ENCODE measurements around the gene BLOC1S3.

BLOC1S3 gene

GRCh38 chr19:45162608-45163143, 15.9 kb upstream of the BLOC1S3 start:
- no peaks in the 10 kb centered on the region for H3K9me3 ChIP-seq
- no peak for TF ChIP-seq CTCF (IDR thresholded peaks at IDR 0.05; ENCODE audit: low read depth, low read length)
- H3K27me3 ChIP-seq = no peaks in the 10 kb centered on the region
- no peaks in the 10 kb centered on the region for H3K36me3 ChIP-seq
- H3K4me3 ChIP-seq (ENCODE audit: low read depth, low read length) = no peak overlapping the region
- DNase-seq = no peak
- H3K4me1 ChIP-seq = no peaks in the 10 kb centered on the region

DNA sequence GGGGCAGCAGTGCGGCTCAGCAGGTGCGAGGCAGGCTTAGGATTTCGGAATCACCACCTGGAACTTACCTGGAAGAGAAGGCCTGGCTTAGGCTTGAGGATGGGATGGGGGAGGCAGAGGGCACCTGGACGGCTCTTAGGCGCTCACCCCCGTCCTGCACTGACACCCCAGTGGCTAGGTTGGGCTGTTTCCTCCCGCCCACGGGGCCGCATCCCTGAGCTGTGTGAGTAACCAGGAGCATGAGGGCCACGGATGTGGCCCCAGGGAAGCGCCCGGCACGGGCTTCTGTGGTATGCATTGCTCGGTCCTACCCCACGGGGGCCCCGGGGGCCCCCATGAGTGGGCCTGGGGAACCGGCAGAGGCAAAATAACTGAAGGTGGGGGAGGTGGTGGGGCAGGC, 15.4 kb upstream of the BLOC1S3 start:
- TF ChIP-seq CTCF (IDR thresholded peaks at IDR 0.05; ENCODE audit: low read depth, low read length) = no peak

DNA sequence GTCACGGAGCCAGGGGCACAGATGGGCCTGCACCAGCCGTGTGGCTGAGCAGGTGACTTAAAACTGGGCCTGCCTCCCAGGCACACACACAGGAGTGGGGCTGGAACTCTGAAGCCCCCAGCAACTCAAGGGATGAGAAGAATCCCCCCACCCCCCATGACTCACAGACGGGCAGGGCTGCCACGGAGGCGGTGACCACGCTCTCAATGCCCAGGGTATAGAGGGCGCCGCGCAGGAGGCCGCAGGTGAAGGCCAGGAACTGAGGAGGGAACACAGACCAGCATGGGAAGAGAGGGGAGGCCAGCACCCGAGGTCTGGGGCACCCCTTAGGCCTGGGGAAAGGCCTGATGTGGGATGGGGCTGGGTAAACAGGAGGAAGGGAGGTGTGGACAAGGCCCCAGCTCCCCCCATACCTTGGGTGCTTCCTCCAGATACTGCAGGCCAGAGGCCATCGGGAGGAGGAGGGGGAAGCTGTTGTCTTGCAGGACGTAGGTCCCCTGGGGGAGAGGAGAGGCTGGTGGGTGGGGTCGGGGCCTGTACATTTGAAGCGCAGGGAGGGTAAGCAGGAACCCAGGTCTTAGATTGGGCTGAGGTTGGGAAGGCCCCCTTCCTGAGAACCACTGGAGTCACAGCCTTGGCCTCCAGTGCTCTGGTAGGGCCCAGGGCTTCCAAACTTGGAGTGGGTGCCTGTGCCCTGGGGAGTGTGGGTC, 14.7 kb upstream of the BLOC1S3 start:
- Histone ChIP-seq H3K36me3 (no peaks in the 10 kb centered on the region), H3K4me3 (ENCODE audit: low read depth, low read length) (no peak overlapping the region), H3K27me3 (no peaks in the 10 kb centered on the region), H3K9me3 (no peaks in the 10 kb centered on the region), H3K4me1 (no peaks in the 10 kb centered on the region)
- no peak for TF ChIP-seq CTCF (IDR thresholded peaks at IDR 0.05; ENCODE audit: low read depth, low read length)
- no peak for DNase-seq

More for the DNA sequence above, 15.4 kb upstream of the BLOC1S3 start:
- H3K4me3 ChIP-seq (ENCODE audit: low read depth, low read length) = no peak overlapping the region
- no peak for DNase-seq
- H3K4me1 ChIP-seq = no peaks in the 10 kb centered on the region
- no peaks in the 10 kb centered on the region for H3K9me3 ChIP-seq
- no peaks in the 10 kb centered on the region for H3K27me3 ChIP-seq
- no peaks in the 10 kb centered on the region for H3K36me3 ChIP-seq

DNA sequence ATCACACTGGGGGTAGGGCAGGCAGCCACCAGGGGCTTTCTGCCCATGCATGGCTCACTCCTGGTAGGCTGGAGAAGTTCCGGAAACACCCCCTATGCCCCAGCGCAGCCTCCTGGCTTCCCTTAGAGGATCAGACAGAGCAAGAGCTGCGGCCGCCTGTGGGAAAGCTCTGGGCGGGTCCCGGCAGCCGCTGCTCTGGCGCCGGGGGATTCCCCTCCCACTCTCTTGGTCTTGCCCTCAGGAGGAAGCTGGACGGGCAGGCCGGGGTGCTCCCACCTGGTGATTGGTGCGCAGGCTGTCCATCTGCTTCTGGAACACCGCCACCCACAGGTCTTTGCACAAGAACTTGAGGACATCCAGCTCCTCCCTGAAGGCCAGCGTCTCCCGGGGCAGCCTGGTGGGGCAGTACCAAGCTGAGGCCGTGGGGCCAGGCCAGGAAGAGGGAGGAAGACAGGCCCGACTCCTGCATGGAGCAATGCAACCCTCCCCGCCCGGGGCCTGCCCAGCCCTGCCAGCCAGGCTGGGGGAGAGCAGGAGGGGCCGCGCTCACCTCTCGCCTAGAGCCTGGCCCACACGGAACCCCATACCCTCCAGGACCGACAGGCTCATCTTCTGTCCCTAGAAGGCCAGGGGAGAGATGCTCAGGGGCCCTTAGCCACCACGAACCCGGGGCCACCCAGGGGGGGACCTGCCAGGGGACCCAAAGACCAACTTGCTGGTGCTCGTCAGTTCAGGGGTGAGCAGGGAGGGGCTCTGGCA, 13.8 kb upstream of the BLOC1S3 start:
- Histone ChIP-seq H3K27me3 (no peaks in the 10 kb centered on the region), H3K4me1 (no peaks in the 10 kb centered on the region), H3K4me3 (ENCODE audit: low read depth, low read length) (no peak overlapping the region), H3K36me3 (no peaks in the 10 kb centered on the region), H3K9me3 (no peaks in the 10 kb centered on the region)
- no peak for TF ChIP-seq CTCF (IDR thresholded peaks at IDR 0.05; ENCODE audit: low read depth, low read length)
- peak; percentile 59 for DNase-seq

GRCh38 chr19:45166723-45167252, 11.8 kb upstream of the BLOC1S3 start:
- Histone ChIP-seq H3K4me1 (no peaks in the 10 kb centered on the region), H3K27me3 (no peaks in the 10 kb centered on the region), H3K4me3 (ENCODE audit: low read depth, low read length) (no peak overlapping the region), H3K36me3 (no peaks in the 10 kb centered on the region), H3K9me3 (no peaks in the 10 kb centered on the region)
- DNase-seq = peak; percentile 43
- TF ChIP-seq CTCF (IDR thresholded peaks at IDR 0.05; ENCODE audit: low read depth, low read length) = no peak

Measured in BE2C (cell line).